Measurements from ENCODE around the gene PCDH7. TPM values are rescaled to one million over a fixed set of nuclear protein-coding genes. Genes with fewer than 3 reads are reported as not detected.

PCDH7 gene
- polyA plus RNA-seq, 12 donors: 26.0 to 42.9 (median 29.5) TPM; not detected in 1

GRCh38 chr4:30770049-30770549 lies 49.9 kb downstream of the PCDH7 start:
- peak; percentile 87 for DNase-seq

GRCh38 chr4:30770812-30771211 lies 50.6 kb downstream of the PCDH7 start:
- DNase-seq: no peak

DNA sequence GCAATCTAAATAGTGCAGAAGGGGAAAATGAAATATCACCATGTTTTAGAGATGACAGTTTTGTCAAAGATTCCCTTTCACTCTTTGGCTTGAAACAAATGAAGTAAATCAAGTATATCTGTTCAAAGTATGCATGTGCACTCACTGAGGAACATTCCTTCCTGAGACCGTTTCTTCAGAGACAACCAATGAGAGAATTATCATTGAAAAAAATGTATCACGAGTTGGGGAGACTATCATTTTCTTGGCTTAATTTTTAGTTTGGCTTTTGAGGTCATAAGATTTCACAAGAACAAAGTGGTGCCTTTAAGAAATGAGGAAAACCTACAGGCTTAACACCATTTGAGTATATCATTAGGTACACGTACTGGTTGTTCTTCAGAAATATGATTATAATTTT lies 56.3 kb downstream of the PCDH7 start:
- no peak for DNase-seq

DNA sequence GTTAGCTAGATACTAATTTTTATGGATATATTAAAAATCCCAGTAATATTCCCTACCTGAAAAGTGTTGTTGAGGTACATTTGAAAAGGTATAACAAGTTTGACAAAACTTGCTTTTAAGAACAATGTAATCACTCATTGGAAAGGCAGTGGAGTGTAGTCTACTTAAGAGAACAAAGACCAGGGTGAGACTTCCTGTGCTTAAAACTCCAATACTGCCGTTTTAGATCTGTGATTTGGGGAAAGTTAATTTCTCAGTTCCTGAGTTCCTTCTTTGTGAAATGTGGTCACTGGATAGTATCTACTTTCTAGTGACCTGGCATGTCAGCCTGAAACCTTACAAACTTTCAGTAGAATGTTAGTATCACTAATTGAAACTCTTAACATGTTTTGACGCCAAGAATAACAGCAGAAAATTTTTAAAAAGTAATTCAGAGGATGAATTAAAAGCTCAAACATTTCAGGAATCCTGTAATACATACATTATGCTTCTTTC lies 56.8 kb downstream of the PCDH7 start:
- DNase-seq: no peak

Data from muscle of arm (tissue), 12 donors.